SK-N-SH (cell line): Measurements from ENCODE around the gene TSPAN3. TPM values are rescaled to one million over a fixed set of nuclear protein-coding genes. Genes with fewer than 3 reads are reported as not detected.

ENCODE experiments used
- CTCF ChIA-PET: fragments of 300-600, 350-600 bp; formaldehyde crosslinking; extraction: SDS; loops from one replicate; lab custom pipeline; 2021; lab: Yijun Ruan, JAX
- POLR2A ChIA-PET: fragments of 350-600 bp; sonication (Branson Sonifier 250); formaldehyde crosslinking; extraction: SDS; loops from one replicate; lab custom pipeline; 2020; ENCODE audit warnings: antibody characterized with exemption, inconsistent platforms; lab: Yijun Ruan, JAX
- DNase-seq: peaks from one replicate; pipeline ENCODE4 v3.0.0; 2012
- H2AFZ ChIP-seq: fragments of 200-600 bp; sonication (generic); 2 replicates; pipeline ENCODE4 v1.8.1; 2016; ENCODE audit warnings: antibody characterized with exemption, mild to moderate bottlenecking, low read depth
- H3F3A ChIP-seq: fragments of 200-600 bp; sonication (generic); replicated peaks from 2 replicates; pipeline ENCODE3; 2016; ENCODE audit warnings: antibody characterized with exemption, mild to moderate bottlenecking; ENCODE audit not compliant: insufficient read depth
- H3K27ac ChIP-seq, 2 experiments: fragments of 200-500 bp in 1 of 2; fragments of 200-600 bp in 1 of 2; sonication (Bioruptor generic) in 1 of 2; sonication (generic), shearing (Covaris generic) in 1 of 2; 2 replicates each; pipeline versions ENCODE4 v1.5.1 to v1.6.1; 2014 to 2016; ENCODE audit warnings: low read depth in 2 of 2, inconsistent platforms in 1 of 2, low read length in 1 of 2, mild to moderate bottlenecking in 1 of 2, mixed read lengths in 1 of 2
- H3K27me3 ChIP-seq: fragments of 200-600 bp; sonication (generic), shearing (Covaris generic); 2 replicates; pipeline ENCODE4 v1.6.1; 2016; ENCODE audit warnings: mixed run types; ENCODE audit not compliant: insufficient read depth
- H3K36me3 ChIP-seq, 2 experiments: fragments of 200-500 bp in 1 of 2; fragments of 200-600 bp in 1 of 2; sonication (Bioruptor generic) in 1 of 2; sonication (generic) in 1 of 2; replicated peaks in 1 of 2; 2 replicates each; pipeline versions ENCODE3 to v1.5.1; 2014 to 2016; ENCODE audit warnings: low read length in 1 of 2, mild to moderate bottlenecking in 1 of 2; ENCODE audit not compliant: insufficient read depth in 2 of 2, control insufficient read depth in 1 of 2
- H3K4me1 ChIP-seq, 2 experiments: fragments of 200-500 bp in 1 of 2; fragments of 200-600 bp in 1 of 2; sonication (Bioruptor generic) in 1 of 2; sonication (generic), shearing (Covaris generic) in 1 of 2; 2 replicates each; pipeline versions ENCODE4 v1.5.1 to v1.6.1; 2014 to 2016; ENCODE audit warnings: low read depth in 1 of 2, low read length in 1 of 2, mixed run types in 1 of 2; ENCODE audit not compliant: insufficient read depth in 2 of 2, control insufficient read depth in 1 of 2
- H3K4me2 ChIP-seq: fragments of 200-600 bp; sonication (generic), shearing (Covaris generic); 2 replicates; pipeline ENCODE4 v1.6.1; 2017; ENCODE audit warnings: mixed run types
- H3K4me3 ChIP-seq, 2 experiments: fragments of 200-500 bp in 1 of 2; fragments of 200-600 bp in 1 of 2; sonication (Bioruptor generic) in 1 of 2; sonication (generic), shearing (Covaris generic) in 1 of 2; 2 replicates each; pipeline versions ENCODE4 v1.5.1 to v1.8.1; 2014 to 2016; ENCODE audit warnings: low read depth in 2 of 2, inconsistent platforms in 1 of 2, low read length in 1 of 2, mild to moderate bottlenecking in 1 of 2, mixed read lengths in 1 of 2, moderate library complexity in 1 of 2
- H3K79me2 ChIP-seq: fragments of 200-600 bp; sonication (generic); 2 replicates; pipeline ENCODE4 v1.8.1; 2017; ENCODE audit warnings: mild to moderate bottlenecking; ENCODE audit not compliant: insufficient read depth
- H3K9ac ChIP-seq: fragments of 200-600 bp; sonication (generic); 2 replicates; pipeline ENCODE4 v1.6.1; 2017; ENCODE audit warnings: mixed run types
- H3K9me2 ChIP-seq: fragments of 200-600 bp; sonication (generic); 2 replicates; pipeline ENCODE4 v1.6.1; 2017; ENCODE audit warnings: mixed run types
- H3K9me3 ChIP-seq: fragments of 200-600 bp; sonication (generic); 2 replicates; pipeline ENCODE4 v1.6.1; 2017; ENCODE audit warnings: mixed run types, mild to moderate bottlenecking, moderate library complexity
- H4K20me1 ChIP-seq: fragments of 200-600 bp; sonication (generic); 2 replicates; pipeline ENCODE4 v1.6.1; 2017; ENCODE audit warnings: mild to moderate bottlenecking, mixed run types; ENCODE audit not compliant: insufficient read depth
- EP300 ChIP-seq, 2 experiments: IDR thresholded peaks; 2 replicates each; pipeline versions ENCODE4 v1.4.0 to v1.6.1; 2012; ENCODE audit warnings: borderline replicate concordance in 1 of 2, low read depth in 1 of 2, low read length in 1 of 2
- EZH2phosphoT487 ChIP-seq: fragments of 200-600 bp; sonication (generic); IDR thresholded peaks from 2 replicates; pipeline ENCODE4 v1.6.1; 2017; ENCODE audit warnings: low read depth, mixed run types, mild to moderate bottlenecking, antibody characterized with exemption, moderate library complexity, borderline replicate concordance
- FOXM1 ChIP-seq: IDR thresholded peaks from 2 replicates; pipeline ENCODE4 v1.4.0; 2012; ENCODE audit warnings: low read depth, mild to moderate bottlenecking
- GABPA ChIP-seq: IDR thresholded peaks from 2 replicates; pipeline ENCODE4 v1.4.0; 2012; ENCODE audit warnings: low read depth, mild to moderate bottlenecking
- JUND ChIP-seq: IDR thresholded peaks from 2 replicates; pipeline ENCODE4 v1.4.0; 2012
- MAX ChIP-seq: IDR thresholded peaks from 2 replicates; pipeline ENCODE4 v1.4.0; 2012; ENCODE audit warnings: low read depth
- MEF2A ChIP-seq: IDR thresholded peaks from 2 replicates; pipeline ENCODE4 v1.4.0; 2012; ENCODE audit warnings: low read depth, borderline replicate concordance
- MXI1 ChIP-seq: IDR thresholded peaks from 2 replicates; pipeline ENCODE4 v1.6.1; 2012; ENCODE audit warnings: mild to moderate bottlenecking, low read depth, low read length, improper control_type of control experiment
- RAD21 ChIP-seq: IDR thresholded peaks from 2 replicates; pipeline ENCODE4 v1.6.1; 2012; ENCODE audit warnings: mild to moderate bottlenecking, low read length
- RCOR1 ChIP-seq: fragments of 150-350 bp; IDR thresholded peaks from 2 replicates; pipeline ENCODE4 v1.6.1; 2017; ENCODE audit warnings: antibody characterized with exemption, low read length
- SIN3A ChIP-seq: IDR thresholded peaks from 2 replicates; pipeline ENCODE4 v1.6.1; 2012; ENCODE audit warnings: low read depth, mild to moderate bottlenecking, low read length, moderate library complexity, borderline replicate concordance
- TCF12 ChIP-seq: IDR thresholded peaks from 2 replicates; pipeline ENCODE4 v1.4.0; 2012
- TEAD4 ChIP-seq: IDR thresholded peaks from 2 replicates; pipeline ENCODE4 v1.4.0; 2012; ENCODE audit warnings: mild to moderate bottlenecking, borderline replicate concordance; ENCODE audit not compliant: insufficient read depth
- USF2 ChIP-seq: fragments of 150-350 bp; IDR thresholded peaks from 2 replicates; pipeline ENCODE4 v1.6.1; 2017; ENCODE audit warnings: antibody characterized with exemption, low read length, low read depth, borderline replicate concordance
- WGBS: methylation state at CpG from one replicate; pipeline ENCODE4 v1.1.6; 2017; ENCODE audit warnings: low lambda C conversion rate; 5-methylcytosine and 5-hydroxymethylcytosine counted together
- polyA plus RNA-seq, 3 experiments: library from polyadenylated mRNA; depleted of rRNA; stranded (reverse); fragments of >200 nt; gene quantifications; 2 replicates each; pipeline ENCODE4 v1.2.3, GENCODE V29; 2012
- TF ChIP-seq, protein P1 (sequence below): IDR thresholded peaks from 2 replicates; pipeline ENCODE4 v1.4.0; 2012; ENCODE audit warnings: low read depth, borderline replicate concordance

The TSPAN3 gene
- polyA plus RNA-seq, 1 of the 3 experiments (the other 2 are of a cell fraction), result 409 TPM

DNA sequence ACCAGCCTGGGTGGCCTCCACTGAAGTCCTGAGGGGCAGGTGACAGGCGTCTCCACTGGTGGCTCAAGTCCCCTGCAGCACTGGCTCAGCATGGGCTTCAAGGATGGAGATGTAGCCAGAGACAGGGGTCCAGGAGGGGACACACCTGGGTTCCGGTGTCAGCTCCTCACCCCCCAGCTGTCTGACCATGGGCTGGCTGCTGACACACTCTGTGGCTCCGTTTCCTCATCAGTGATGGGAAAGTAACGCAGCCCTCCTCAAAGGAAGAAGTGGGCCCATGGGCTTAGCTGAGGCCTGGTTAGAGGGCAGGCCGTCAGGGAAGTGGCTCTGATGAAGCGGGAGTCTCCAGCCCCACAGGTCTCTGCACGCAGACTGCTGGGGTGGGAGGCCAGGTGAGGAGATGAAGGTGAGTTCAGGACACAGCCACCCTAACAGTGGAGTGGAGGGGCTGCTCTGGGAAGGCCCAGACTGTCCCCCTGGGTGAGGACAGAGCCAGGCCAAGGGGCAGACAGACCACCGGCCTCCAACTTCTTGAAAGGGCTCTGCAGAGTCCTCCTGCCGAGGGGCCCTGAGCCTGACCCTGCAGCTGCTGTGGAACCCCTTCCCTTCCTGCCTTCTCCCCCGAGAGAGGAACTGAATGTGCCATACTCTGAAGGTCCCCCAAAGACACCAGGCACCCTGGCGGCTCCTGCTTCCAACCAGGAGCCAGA, 52.0 kb downstream of the TSPAN3 start:
- 92% methylated on average over 6 of the region's 11 CpGs for WGBS
- H3K9ac ChIP-seq, result no peak overlapping the region
- no peak overlapping the region for H3K4me3 ChIP-seq
- DNase-seq, result no peak
- no peaks in the 10 kb centered on the region for H3K9me2 ChIP-seq
- no peaks in the 10 kb centered on the region for H4K20me1 ChIP-seq
- no peaks in the 10 kb centered on the region for H3K36me3 ChIP-seq
- TF ChIP-seq MAX (no peak), TCF12 (no peak), EP300 (IDR thresholded peaks at IDR 0.05; ENCODE audit: borderline replicate concordance in 1 of 2, low read depth in 1 of 2, low read length in 1 of 2) (no peak), FOXM1 (no peak), JUND (no peak), RAD21 (no peak), TEAD4 (no peak), USF2 (no peak), RCOR1 (no peak), GABPA (no peak), MXI1 (no peak), MEF2A (no peak), SIN3A (no peak), EZH2phosphoT487 (no peak)
- TF ChIP-seq, protein P1, sequence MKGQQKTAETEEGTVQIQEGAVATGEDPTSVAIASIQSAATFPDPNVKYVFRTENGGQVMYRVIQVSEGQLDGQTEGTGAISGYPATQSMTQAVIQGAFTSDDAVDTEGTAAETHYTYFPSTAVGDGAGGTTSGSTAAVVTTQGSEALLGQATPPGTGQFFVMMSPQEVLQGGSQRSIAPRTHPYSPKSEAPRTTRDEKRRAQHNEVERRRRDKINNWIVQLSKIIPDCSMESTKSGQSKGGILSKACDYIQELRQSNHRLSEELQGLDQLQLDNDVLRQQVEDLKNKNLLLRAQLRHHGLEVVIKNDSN, result no peak
- no peaks in the 10 kb centered on the region for H3F3A ChIP-seq
- no peak overlapping the region for H2AFZ ChIP-seq
- no peaks in the 10 kb centered on the region for H3K27me3 ChIP-seq
- no peaks in the 10 kb centered on the region for H3K9me3 ChIP-seq
- no peaks in the 10 kb centered on the region for H3K79me2 ChIP-seq
- ChIA-PET POLR2A (interaction anchor here (0.7 kb wide), 1 partner anchor 402 kb away, joined by 4 read pairs; the partner anchor contains the start of gene HMG20A), CTCF (interaction anchor here (0.9 to 1.5 kb wide), 5 partner anchors 13 to 615 kb away, joined by 3 to 5 read pairs (median 3); no protein-coding TSS in a partner anchor)
- H3K4me2 ChIP-seq, result no peak overlapping the region
- H3K27ac ChIP-seq, result no peak overlapping the region
- H3K4me1 ChIP-seq, result peaks cover 10 to 23% of the 10 kb centered on the region in 2 experiments; a peak in 3 of 4 replicates
